ENCODE results near the gene KLHL21. TPM values are rescaled to one million over a fixed set of nuclear protein-coding genes. Genes with fewer than 3 reads are reported as not detected.

The KLHL21 gene
- total and polyA plus RNA-seq, 9 of the 15 experiments (the other 6 are each of a cell fraction or from before 2014, with no cell fraction given) = 2.1 to 42.1 (median 17.5) TPM

GRCh38 chr1:6596351-6596750 lies 6.3 kb downstream of the KLHL21 start (continued):
- TF ChIP-seq RREB1 (CRISPR knock-in tag; IDR thresholded peaks at IDR 0.05) (no peak), NFE2 (IDR thresholded peaks at IDR 0.05; ENCODE audit: low read depth) (no peak), ASH1L (IDR thresholded peaks at IDR 0.05; ENCODE audit: borderline replicate concordance, low read depth, partially characterized antibody) (no peak), MITF (IDR thresholded peaks at IDR 0.05) (no peak), ZNF175 (CRISPR knock-in tag; IDR thresholded peaks at IDR 0.05; ENCODE audit: low read depth) (no peak), NFIX (CRISPR knock-in tag; IDR thresholded peaks at IDR 0.05; ENCODE audit: low read depth) (peak; percentile 85), DACH1 (IDR thresholded peaks at IDR 0.05; ENCODE audit: partially characterized antibody) (no peak), ZNF318 (IDR thresholded peaks at IDR 0.05; ENCODE audit: borderline replicate concordance in 1 of 2, low read depth in 1 of 2) (no peak), TBL1XR1 (IDR thresholded peaks at IDR 0.05; ENCODE audit: low read length in 2 of 2) (no peak)
